Inferior parietal cortex (tissue), 1 donor: ENCODE measurements around the gene CD19.
A peak's percentile ranks its signal among the peaks of the same experiment; 100 is the strongest.
"Not testable (repeated sequence)": the region's sequence is repeated elsewhere in the genome, so short reads cannot be mapped to it uniquely, and the experiment has no call there.

Experiments used
- DNase-seq: peaks from one replicate; pipeline ENCODE4 v3.0.0-alpha.2; 2016; ENCODE audit errors: extremely low spot score

Gene CD19

DNA sequence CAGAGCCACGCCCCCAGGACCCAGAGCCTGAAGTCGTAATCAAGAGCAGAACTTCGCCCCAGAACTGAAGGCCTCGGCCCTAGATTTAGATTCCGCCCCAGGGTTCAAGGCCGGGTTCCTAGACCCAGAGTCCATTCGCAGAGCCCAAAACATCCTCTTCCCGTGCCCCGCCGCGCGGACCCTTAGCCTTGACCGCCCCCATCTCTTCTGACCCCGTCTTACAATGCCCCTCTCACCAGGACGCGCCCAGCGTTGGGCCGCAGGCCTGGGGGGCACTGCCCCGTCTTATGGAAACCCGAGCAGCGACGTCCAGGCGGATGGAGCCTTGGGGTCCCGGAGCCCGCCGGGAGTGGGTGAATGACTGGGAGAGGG is 5.0 kb downstream of the CD19 start:
- no peak for DNase-seq

DNA sequence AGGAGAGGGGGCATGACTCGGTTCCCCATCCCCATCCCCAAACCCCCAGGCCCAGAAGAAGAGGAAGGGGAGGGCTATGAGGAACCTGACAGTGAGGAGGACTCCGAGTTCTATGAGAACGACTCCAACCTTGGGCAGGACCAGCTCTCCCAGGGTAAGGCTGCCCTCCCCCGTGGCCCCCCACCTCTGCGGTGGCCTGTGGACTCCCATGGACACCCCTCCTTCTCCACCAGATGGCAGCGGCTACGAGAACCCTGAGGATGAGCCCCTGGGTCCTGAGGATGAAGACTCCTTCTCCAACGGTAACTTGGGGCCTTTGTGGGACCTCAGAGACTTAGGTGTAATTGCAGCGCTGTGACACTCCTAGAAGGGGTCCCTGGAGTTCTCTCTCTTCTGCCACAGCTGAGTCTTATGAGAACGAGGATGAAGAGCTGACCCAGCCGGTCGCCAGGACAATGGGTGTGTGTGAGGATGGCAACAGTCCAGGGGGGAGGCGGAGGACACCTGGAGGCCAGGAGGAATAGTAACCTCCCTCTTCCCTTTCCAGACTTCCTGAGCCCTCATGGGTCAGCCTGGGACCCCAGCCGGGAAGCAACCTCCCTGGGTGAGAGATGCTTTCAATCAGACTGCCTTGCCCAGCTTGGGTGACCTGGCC is 5.6 kb downstream of the CD19 start:
- DNase-seq, result no peak

DNA sequence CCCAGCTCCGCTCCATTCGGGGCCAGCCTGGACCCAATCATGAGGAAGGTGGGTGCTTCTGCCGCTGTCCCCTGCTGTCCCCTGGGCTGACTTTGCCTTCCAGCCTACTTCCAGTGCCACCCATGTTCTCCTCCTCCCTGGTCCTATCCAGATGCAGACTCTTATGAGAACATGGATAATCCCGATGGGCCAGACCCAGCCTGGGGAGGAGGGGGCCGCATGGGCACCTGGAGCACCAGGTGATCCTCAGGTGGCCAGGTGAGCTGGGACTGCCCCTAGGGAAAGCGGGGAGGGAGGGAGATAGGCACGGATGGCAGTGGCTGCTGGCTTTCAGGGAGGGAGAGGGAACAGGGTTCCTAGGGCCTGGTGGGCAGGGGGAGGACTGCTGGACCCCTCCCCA is 7.0 kb downstream of the CD19 start:
- no peak for DNase-seq

DNA sequence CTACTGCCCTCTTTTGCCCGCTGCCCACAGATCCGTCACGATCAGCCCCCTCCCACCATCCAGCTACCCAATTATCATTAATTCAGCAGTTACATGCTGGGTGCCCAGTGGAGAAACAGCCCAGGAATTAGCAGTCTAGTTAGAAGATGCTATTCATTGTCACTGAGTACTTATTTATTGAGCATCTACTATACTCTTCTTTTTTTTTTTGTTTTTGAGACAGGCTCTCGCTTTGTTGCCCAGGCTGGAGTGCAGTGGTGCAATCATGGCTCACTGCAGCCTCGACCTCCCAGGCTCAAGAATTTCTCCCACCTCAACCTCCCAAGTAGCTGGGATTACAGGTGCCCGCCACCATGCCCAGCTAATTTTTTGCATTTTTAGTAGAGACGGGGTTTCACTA is 8.1 kb downstream of the CD19 start:
- DNase-seq, result not testable (repeated sequence)

DNA sequence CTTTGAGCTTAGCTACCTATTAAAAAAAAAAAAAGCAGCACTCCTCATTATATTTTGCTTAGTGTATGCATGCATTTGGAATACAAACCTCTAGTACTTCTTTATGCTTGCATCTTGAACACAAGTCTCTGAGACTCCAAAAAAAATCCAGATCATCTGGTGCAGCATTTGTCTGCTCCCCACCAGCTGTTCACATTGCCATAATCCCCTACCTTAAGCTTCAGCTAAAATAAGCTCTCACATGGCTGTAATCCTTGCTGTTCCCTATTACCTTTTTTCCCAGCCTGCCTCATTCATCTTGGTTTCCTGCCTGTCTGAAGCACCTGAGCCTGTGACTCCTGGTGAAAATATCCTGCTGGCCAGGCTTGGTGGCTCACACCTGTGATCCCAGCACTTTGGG is 11.5 kb downstream of the CD19 start:
- DNase-seq, result no peak

DNA sequence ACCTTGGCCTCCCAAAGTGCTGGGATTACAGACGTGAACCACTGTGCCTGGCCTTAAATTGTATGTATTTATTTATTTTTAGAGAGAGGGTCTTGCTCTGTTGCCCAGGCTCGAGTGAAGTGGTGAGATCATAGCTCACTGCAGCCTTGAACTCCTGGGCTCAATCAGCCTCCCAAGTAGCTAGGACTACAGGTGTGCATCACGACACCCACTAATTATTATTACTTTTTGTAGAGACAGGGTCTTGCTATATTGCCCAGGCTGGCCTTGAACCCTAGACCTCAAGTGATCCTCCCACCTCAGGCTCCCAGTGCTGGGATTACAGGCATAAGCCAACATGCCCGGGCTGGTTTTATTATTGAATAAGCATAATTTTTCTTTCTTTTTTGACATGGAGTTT is 14.9 kb downstream of the CD19 start:
- no peak for DNase-seq

DNA sequence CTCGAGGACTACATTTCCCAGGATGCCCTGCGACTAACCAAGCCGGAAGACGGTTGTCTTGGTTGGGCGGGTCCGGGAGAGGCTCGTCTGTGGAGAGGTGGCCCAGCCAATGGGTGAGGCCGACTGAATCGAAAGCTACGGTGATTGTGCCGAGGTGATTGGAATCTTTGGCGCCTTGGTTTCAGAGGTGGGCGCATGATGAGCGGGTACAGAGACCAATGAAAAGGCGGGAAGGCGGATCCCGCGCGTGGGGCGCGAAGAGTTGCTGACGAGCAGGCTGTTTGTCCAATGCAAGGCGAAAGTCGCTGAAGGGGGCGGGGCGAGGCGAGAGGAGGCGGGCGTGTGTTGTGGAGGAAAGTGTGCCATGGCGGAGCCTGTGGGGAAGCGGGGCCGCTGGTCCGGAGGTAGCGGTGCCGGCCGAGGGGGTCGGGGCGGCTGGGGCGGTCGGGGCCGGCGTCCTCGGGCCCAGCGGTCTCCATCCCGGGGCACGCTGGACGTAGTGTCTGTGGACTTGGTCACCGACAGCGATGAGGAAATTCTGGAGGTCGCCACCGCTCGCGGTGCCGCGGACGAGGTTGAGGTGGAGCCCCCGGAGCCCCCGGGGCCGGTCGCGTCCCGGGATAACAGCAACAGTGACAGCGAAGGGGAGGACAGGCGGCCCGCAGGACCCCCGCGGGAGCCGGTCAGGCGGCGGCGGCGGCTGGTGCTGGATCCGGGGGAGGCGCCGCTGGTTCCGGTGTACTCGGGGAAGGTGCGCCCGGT is 19.1 kb downstream of the CD19 start, which contains the start of gene NFATC2IP:
NFATC2IP (plus strand) TSS at position 290 of the 762 bp plus-strand sequence; CDS start at position 365, 75 bp downstream.
- peak; percentile 100 for DNase-seq

DNA sequence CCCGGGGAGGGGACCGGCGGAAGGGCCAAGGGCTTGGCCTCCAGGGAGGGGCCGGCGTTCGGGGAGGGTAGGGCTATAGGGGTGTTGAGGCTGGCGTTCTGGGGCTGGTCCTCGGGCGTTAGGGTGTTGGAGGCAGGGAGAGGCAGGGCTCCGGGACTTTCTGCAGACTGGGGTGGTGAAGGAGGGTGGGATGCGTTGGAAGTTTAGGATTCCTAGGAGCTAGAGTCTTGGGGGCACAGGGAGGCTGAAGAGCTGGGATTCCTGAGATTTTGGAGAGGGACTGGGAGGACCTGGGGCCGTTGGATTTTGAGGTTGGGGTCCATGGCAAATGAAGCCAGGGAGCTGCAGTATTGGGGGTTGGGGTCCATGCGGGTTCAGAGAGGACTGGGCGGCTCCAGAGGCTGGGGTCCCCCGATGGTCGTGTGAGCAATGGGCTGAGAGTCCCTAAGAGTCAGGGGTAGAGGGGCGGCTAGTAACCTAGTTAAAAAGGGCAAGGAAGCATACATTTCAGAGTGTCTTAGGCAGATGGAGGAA is 19.7 kb downstream of the CD19 start:
- DNase-seq, result no peak

DNA sequence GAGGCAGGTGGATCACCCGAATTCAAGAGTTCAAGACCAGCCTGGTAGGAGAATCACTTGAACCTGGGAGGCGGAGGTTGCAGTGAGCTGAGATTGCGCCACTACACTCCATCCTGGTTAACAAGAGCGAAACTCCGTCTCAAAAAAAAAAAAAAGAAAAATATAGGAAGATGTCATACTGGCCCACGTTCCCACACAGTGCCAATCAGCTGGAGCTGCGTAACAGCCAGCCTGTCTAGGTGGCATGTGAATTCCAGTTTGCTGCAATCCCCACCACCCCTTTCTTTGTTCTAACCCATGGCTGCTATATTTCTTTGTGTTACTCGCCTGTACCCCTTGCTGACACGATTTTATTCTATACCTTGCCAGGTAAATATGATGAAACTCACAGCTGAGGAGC is 26.4 kb downstream of the CD19 start:
- DNase-seq, result no peak

DNA sequence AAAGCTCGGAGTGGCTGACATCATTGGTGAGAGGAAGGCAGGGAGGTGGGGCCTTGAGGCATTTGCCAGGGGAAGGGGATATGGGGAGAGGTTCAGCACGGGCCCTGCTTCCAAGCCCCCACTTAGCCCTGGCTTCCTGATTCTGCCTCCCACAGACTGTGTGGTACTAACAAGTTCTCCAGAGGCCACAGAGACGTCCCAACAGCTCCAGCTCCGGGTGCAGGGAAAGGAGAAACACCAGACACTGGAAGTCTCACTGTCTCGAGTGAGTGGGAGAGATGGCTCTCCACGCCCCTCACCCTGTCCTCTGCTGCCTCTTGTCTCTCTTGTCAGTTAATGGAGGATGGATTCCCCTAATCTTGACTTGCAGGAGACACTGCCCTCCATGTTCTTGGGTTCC is 27.1 kb downstream of the CD19 start:
- no peak for DNase-seq

DNA sequence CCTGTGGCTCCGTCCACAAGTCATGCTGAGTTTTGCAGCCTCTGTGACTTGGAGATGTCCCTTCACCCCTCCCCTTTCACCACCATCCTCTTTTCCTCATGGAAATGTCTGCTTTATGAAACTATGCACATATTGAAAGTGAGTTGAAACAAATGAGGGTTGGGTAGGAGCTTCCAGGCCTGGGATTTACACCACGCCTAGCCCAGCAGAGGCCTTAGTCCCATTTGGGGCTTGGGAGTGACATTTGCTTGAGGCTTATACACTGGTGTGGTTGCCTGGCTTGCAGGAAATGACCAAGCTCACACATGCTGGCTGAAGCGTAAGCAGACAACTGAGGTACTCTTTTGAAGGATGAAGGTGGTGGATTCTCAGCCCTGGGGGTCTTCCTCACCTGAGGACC is 32.3 kb downstream of the CD19 start:
- DNase-seq, result no peak

DNA sequence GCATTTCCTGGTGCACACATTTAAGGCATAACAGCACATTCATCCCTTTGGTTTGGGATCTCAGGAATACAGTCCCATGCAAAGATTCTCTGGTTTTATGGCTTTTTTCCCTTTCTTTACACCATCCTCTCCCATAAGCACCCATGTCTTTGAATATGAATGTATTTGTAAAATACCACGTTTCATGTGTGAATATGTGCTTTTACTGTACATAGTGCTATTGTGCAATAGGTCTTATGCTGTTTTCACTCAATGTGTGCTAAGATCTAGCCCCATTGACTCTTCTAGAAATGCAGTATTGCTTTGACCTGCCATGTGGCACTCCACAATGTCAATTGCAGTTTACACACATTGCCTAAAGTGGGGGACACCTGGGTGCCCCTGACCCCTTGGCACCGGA is 32.7 kb downstream of the CD19 start:
- DNase-seq, result no peak

DNA sequence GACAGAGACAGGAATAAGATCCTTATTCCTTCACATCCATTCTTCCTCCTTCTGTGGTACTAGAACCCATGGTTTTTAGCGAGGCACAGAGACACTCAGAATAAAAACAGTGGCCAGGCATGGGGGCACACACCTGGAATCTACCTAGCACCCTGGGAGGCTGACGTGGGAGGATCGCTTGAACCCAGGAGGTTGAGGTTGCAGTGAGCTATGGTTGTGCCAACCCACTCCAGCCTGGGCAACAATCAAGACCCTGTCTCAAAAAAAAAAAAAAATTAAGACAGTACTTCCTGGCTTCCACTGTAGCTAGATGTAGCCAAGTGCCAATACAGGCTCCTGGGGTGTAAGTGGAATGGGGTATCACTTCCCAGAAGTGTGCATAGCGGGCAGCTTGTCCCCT is 35.4 kb downstream of the CD19 start:
- DNase-seq, result no peak

DNA sequence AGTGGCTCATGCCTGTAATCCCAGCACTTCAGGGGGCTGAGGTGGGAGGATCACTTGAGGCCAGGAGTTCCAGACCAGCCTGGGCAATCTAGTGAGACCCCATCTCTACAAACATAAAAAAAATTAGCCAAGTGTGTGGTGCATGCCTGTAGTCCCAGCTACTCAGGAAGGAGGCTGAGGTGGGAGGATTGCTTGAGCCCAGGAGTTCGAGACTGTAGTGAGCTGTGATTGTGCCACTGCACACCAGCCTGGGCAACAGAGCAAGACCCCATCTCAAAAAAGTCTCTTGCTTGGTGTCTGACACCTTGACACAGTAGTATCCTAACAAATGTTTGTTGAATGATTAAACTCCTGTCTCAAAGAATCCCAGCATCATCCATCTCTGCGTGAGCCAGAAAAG is 37.9 kb downstream of the CD19 start:
- DNase-seq, result not testable (repeated sequence)

DNA sequence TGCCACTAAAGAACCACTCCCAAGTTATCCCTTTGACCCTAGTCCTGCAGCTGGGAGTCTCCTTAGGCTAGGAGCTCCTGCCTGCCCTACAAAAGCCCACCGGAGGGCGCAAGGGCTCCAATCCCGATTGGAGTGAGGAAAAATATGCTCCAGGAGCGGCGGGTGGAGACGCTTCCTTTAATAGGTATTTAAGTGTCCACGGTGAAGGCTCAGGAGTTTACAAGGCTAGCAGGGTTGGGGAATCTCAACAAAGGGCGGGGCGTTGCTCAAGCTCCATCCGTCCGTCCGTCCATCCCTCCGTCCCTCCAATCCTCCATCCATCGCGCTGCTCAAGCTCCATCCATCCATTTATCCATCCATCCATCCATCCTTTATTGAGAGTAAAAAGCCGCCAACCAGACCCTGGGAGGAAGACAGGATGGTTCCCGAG is 42.3 kb downstream of the CD19 start:
- DNase-seq, result peak; percentile 70

DNA sequence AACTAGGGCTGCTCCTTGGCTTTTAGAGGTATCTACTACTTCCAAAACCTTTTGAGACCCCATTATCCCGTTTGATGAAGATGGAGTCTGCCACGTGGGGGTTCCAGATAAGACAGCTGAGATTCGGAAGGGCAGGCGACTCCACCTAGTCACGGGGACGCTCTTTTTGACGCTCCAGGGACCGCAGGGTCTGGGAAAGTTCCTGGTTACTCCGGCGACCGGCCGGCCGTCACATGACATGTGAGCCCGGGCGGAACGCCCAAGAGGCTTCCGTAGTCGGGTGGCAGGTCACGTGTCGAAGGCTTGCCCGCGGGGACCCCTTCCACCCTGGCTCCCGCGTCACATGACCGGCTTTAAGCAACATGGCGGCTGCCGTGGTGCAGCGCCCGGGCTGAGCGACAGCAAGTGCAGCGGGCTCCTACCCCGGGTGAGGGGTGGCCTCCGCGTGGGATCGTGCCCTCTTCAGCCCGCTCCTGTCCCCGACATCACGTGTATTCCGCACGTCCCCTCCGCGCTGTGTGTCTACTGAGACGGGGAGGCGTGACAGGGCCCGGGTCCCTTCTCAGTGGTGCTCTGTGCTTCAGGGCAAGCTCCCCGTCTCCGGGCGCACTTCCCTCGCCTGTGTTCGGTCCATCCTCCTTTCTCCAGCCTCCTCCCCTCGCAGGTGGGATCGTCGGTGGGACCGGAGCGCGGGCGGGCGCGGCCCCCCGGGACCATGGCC is 42.8 kb downstream of the CD19 start, which contains the start of gene SPNS1:
SPNS1 (plus strand) TSS at position 342 of the 721 bp plus-strand sequence; CDS start at position 716, 374 bp downstream.
- peak; percentile 98 for DNase-seq

DNA sequence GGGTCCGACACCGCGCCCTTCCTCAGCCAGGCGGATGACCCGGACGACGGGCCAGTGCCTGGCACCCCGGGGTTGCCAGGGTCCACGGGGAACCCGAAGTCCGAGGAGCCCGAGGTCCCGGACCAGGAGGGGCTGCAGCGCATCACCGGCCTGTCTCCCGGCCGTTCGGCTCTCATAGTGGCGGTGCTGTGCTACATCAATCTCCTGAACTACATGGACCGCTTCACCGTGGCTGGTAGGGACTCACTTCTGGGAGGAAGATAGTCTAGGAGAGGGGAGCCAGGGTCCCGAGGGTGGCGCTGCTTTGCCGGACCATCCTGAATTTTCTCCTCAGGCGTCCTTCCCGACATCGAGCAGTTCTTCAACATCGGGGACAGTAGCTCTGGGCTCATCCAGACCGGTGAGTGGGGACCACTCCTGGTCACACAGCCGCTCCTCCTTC is 43.4 kb downstream of the CD19 start:
- no peak for DNase-seq

DNA sequence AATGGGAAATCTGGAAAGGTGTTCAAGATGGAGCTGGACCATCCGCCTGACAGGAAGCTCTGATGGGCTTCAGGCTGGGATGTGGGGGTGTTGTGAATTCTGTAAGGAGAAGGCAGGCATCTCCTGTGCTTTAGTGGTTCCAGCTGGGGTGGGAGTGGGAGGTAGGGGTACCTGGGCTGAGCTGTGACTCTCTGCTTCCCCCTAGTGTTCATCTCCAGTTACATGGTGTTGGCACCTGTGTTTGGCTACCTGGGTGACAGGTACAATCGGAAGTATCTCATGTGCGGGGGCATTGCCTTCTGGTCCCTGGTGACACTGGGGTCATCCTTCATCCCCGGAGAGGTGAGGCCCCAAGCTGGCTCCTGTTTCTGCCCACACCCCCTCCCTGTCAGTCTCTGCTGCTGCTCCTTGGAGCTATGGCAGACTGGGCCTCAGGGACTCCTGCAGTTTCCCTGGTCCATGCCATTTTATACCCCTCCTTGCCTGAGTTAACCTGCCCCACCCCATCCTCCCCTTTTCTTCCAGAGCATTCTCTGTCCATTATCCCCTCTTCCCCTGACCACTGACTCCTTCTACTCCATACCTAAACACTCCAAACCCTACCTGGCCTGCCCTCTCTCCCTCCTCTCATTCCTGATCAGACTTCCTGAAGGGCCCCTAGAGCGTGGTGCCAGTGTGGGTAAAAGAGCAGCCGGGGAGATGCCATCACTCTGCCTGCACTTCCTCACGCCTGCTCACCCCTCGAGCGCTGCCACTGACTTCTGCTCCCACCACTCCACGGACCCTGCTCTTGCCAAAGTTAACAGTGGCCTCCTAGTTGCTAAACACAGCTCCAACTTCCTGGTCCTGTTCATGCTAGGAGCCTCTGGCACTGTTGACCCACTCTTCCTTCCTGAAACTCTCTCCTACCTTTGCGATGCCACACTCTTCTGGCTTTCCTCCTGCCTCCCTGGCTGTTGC is 46.2 kb downstream of the CD19 start:
- DNase-seq, result no peak

DNA sequence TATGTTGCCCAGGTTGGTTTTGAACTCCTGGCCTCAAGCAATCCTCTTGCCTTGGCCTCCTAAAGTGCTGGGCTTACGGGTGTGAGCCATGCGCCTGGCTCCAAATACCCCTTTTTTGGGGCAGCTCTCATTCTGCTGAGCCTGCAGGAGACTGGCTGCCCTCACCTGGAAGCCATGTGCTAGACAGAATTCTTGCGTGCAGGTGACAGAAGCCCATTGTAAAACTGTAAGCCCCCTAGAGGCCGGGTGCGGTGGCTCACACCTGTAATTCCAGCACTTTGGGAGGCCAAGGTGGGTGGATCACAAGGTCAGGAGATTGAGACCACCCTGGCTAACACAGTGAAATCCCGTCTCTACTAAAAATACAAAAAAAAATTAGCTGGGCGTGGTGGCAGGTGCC is 48.6 kb downstream of the CD19 start:
- not testable (repeated sequence) for DNase-seq

DNA sequence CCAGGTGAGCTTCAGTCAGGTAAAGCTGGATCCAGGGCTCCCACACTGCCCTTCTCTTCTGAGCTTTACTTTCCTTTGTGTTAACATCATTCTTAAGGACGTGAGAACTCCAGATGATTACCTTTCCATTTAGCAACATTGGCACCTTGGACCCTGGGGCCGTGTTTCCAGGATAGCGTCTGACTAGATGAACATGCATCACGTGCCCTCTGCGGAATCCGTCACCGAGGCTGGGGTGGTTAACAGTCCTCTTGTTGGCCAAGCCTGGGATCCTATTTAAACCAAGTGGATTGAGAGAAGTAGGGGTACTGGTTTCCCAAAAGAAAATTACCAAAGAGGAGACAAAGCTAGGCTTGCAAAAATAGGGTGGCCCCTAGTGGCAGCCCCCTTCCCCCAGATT is 49.2 kb downstream of the CD19 start:
- no peak for DNase-seq

DNA sequence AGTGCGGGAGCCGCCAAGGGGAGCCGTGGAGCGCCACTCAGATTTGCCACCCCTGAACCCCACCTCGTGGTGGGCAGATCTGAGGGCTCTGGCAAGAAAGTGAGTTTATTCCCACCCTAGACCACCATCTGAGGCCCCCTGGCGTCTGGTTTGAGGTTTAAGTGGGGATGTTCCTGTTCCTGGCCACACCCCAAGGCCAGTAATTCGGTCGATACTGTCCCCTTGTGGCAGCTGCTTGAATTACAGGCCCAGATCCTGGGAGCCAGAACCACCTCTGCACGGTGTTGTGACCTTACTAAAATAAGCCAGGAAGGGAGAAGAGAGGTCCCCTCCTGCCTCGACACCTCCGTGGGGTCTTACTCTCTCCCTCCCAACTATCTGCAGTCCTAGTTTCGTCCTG is 49.7 kb downstream of the CD19 start:
- no peak for DNase-seq
